H1 (cell line): ENCODE data around the gene CSRP1. TPM values are rescaled to one million over a fixed set of nuclear protein-coding genes. Genes with fewer than 3 reads are reported as not detected.
A peak's percentile ranks its signal among the peaks of the same experiment; 100 is the strongest.

Experiments used
- CTCF ChIA-PET: fragments of 300-600 bp; sonication (Branson Sonifier 250); formaldehyde crosslinking; loops from one replicate; lab custom pipeline; 2021; ENCODE audit not compliant: partially characterized antibody; lab: Charles Lee
- POLR2A ChIA-PET: fragments of 300-600 bp; sonication (Branson Sonifier 250); formaldehyde crosslinking; loops from one replicate; lab custom pipeline; 2021; ENCODE audit warnings: inconsistent platforms; ENCODE audit not compliant: partially characterized antibody; lab: Charles Lee
- DNase-seq, 2 experiments: peaks; one replicate each; pipeline versions ENCODE4 v3.0.0 to v3.0.0-alpha.2; 2010 to 2022; ENCODE audit warnings: low spot score in 2 of 2, low read depth in 1 of 2, mixed read lengths in 1 of 2
- FAIRE-seq: peaks from 2 replicates; lab custom pipeline; 2011; peaks lifted over from hg19 to GRCh38; lab: Jason Lieb, UNC
- H2AFZ ChIP-seq: 2 replicates; pipeline ENCODE4 v1.8.1; 2012; ENCODE audit warnings: low read length, inconsistent platforms
- H2AK5ac ChIP-seq: 2 replicates; pipeline ENCODE4 v1.6.1; 2013; ENCODE audit warnings: low read depth, low read length
- H2BK120ac ChIP-seq: replicated peaks from 2 replicates; pipeline ENCODE3; 2013; ENCODE audit warnings: low read depth, low read length, inconsistent platforms
- H2BK12ac ChIP-seq: 2 replicates; pipeline ENCODE4 v1.6.1; 2013; ENCODE audit warnings: low read depth, low read length
- H2BK15ac ChIP-seq: 2 replicates; pipeline ENCODE4 v1.6.1; 2013; ENCODE audit warnings: low read length
- H2BK20ac ChIP-seq: 2 replicates; pipeline ENCODE4 v1.6.1; 2013; ENCODE audit warnings: low read length
- H2BK5ac ChIP-seq: 2 replicates; pipeline ENCODE4 v1.6.1; 2013; ENCODE audit warnings: low read depth, low read length
- H3K14ac ChIP-seq: 2 replicates; pipeline ENCODE4 v1.6.1; 2013; ENCODE audit warnings: inconsistent platforms; ENCODE audit not compliant: insufficient read length
- H3K18ac ChIP-seq: 2 replicates; pipeline ENCODE4 v1.6.1; 2013; ENCODE audit warnings: low read length; ENCODE audit errors: extremely low read depth
- H3K23ac ChIP-seq: 2 replicates; pipeline ENCODE4 v1.6.1; 2013; ENCODE audit warnings: inconsistent platforms; ENCODE audit not compliant: insufficient read length
- H3K23me2 ChIP-seq: 2 replicates; pipeline ENCODE4 v1.6.1; 2013; ENCODE audit warnings: low read depth, low read length
- H3K27ac ChIP-seq: 2 replicates; pipeline ENCODE4 v1.6.1; 2011; ENCODE audit warnings: low read depth, low read length, inconsistent platforms
- H3K27me3 ChIP-seq, 4 experiments: replicated peaks in 1 of 4; 1 replicate in 1 of 4; 2 replicates in 3 of 4; pipeline versions ENCODE4 v1.6.1 to v1.8.1; 2011 to 2013; ENCODE audit warnings: low read length in 3 of 4, mild to moderate bottlenecking in 3 of 4, inconsistent platforms in 2 of 4, mixed read lengths in 2 of 4, moderate library complexity in 1 of 4; ENCODE audit not compliant: control insufficient read depth in 3 of 4, insufficient read depth in 3 of 4; ENCODE audit errors: extremely low read depth in 1 of 4
- H3K36me3 ChIP-seq, 4 experiments: 2 replicates each; pipeline versions ENCODE4 v1.6.1 to v1.8.1; 2011 to 2013; ENCODE audit warnings: mild to moderate bottlenecking in 4 of 4, low read length in 3 of 4, moderate library complexity in 2 of 4, control low read depth in 1 of 4, inconsistent platforms in 1 of 4; ENCODE audit not compliant: insufficient read depth in 4 of 4, control insufficient read depth in 2 of 4
- H3K4ac ChIP-seq: replicated peaks from 2 replicates; pipeline ENCODE3; 2013; ENCODE audit warnings: low read length, low read depth, mixed read lengths, inconsistent platforms; ENCODE audit not compliant: insufficient read length
- H3K4me1 ChIP-seq, 4 experiments: replicated peaks in 1 of 4; 1 replicate in 1 of 4; 2 replicates in 3 of 4; pipeline versions ENCODE4 v1.6.1 to v1.8.1; 2011 to 2013; ENCODE audit warnings: low read length in 3 of 4, inconsistent platforms in 2 of 4, mixed read lengths in 1 of 4; ENCODE audit not compliant: insufficient read depth in 4 of 4, control insufficient read depth in 3 of 4
- H3K4me2 ChIP-seq, 2 experiments: 2 replicates each; pipeline versions ENCODE4 v1.6.1 to v1.8.1; 2011 to 2013; ENCODE audit warnings: low read depth in 2 of 2, low read length in 2 of 2, control low read depth in 1 of 2, inconsistent platforms in 1 of 2, mild to moderate bottlenecking in 1 of 2; ENCODE audit not compliant: insufficient read depth in 1 of 2
- H3K4me3 ChIP-seq, 4 experiments: fragments of 200-600, 300-600 bp in 1 of 4; sonication (generic), shearing (Covaris generic), sonication (Bioruptor Twin) in 1 of 4; 2 replicates each; pipeline versions ENCODE4 v1.5.1 to v1.8.1; 2011 to 2016; ENCODE audit warnings: low read length in 4 of 4, low read depth in 3 of 4, control low read depth in 2 of 4, inconsistent platforms in 2 of 4, mild to moderate bottlenecking in 2 of 4, mixed read lengths in 1 of 4, moderate library complexity in 1 of 4; ENCODE audit not compliant: insufficient read depth in 2 of 4; ENCODE audit errors: extremely low read depth in 1 of 4
- H3K56ac ChIP-seq: replicated peaks from 2 replicates; pipeline ENCODE3; 2013; ENCODE audit warnings: low read depth, mild to moderate bottlenecking, mixed read lengths, low read length, inconsistent platforms; ENCODE audit not compliant: insufficient read length
- H3K79me1 ChIP-seq: 2 replicates; pipeline ENCODE4 v1.6.1; 2013; ENCODE audit warnings: low read depth, low read length, control low read depth
- H3K79me2 ChIP-seq, 2 experiments: 2 replicates each; pipeline versions ENCODE4 v1.6.1 to v1.8.1; 2012 to 2013; ENCODE audit warnings: low read length in 2 of 2, mild to moderate bottlenecking in 2 of 2, inconsistent platforms in 1 of 2; ENCODE audit not compliant: insufficient read depth in 2 of 2, control insufficient read depth in 1 of 2
- H3K9ac ChIP-seq, 4 experiments: replicated peaks in 1 of 4; 1 replicate in 1 of 4; 2 replicates in 3 of 4; pipeline versions ENCODE4 v1.6.1 to v1.8.1; 2011 to 2013; ENCODE audit warnings: low read depth in 3 of 4, low read length in 3 of 4, control low read depth in 2 of 4, mild to moderate bottlenecking in 2 of 4, moderate library complexity in 2 of 4, inconsistent platforms in 1 of 4; ENCODE audit errors: extremely low read depth in 1 of 4
- H3K9me3 ChIP-seq, 2 experiments: 2 replicates each; pipeline versions ENCODE4 v1.6.1 to v1.8.1; 2012 to 2013; ENCODE audit warnings: mild to moderate bottlenecking in 2 of 2, moderate library complexity in 2 of 2, control low read depth in 1 of 2, inconsistent platforms in 1 of 2, low read depth in 1 of 2, low read length in 1 of 2, mixed read lengths in 1 of 2; ENCODE audit not compliant: insufficient read depth in 2 of 2
- H4K20me1 ChIP-seq, 2 experiments: replicated peaks in 1 of 2; 2 replicates each; pipeline versions ENCODE3 to v1.8.1; 2011 to 2013; ENCODE audit warnings: inconsistent platforms in 2 of 2, low read length in 2 of 2, mild to moderate bottlenecking in 1 of 2; ENCODE audit not compliant: insufficient read depth in 2 of 2, control insufficient read depth in 1 of 2
- H4K5ac ChIP-seq: 2 replicates; pipeline ENCODE4 v1.6.1; 2013; ENCODE audit warnings: low read length, low read depth, mixed read lengths, inconsistent platforms; ENCODE audit not compliant: insufficient read length
- H4K8ac ChIP-seq: 2 replicates; pipeline ENCODE4 v1.8.0; 2013; ENCODE audit warnings: mild to moderate bottlenecking, moderate library complexity, low read length, inconsistent platforms; ENCODE audit not compliant: insufficient read depth; ENCODE audit errors: extremely low read depth
- H4K91ac ChIP-seq: replicated peaks from 2 replicates; pipeline ENCODE3; 2013; ENCODE audit warnings: low read length, mixed read lengths, inconsistent platforms; ENCODE audit not compliant: insufficient read length
- BACH1 ChIP-seq: IDR thresholded peaks from 2 replicates; pipeline ENCODE4 v1.6.1; 2012; ENCODE audit warnings: low read length, improper control_type of control experiment
- CHD2 ChIP-seq: IDR thresholded peaks from 2 replicates; pipeline ENCODE4 v1.6.1; 2012; ENCODE audit warnings: low read length, improper control_type of control experiment
- CREB1 ChIP-seq: IDR thresholded peaks from 2 replicates; pipeline ENCODE4 v1.6.1; 2012; ENCODE audit warnings: inconsistent platforms
- HDAC2 ChIP-seq, 2 experiments: fragments of 300-600 bp in 1 of 2; sonication (generic) in 1 of 2; IDR thresholded peaks; 2 replicates each; pipeline ENCODE4 v1.6.1; 2011 to 2012; ENCODE audit warnings: low read depth in 2 of 2, low read length in 2 of 2, mild to moderate bottlenecking in 2 of 2, moderate library complexity in 2 of 2, borderline replicate concordance in 1 of 2, inconsistent platforms in 1 of 2
- KDM4A ChIP-seq: IDR thresholded peaks from one replicate; pipeline ENCODE4 v1.7.1; 2012; ENCODE audit warnings: low read depth, mild to moderate bottlenecking, moderate library complexity, low read length, inconsistent platforms; ENCODE audit not compliant: severe bottlenecking
- KDM5A ChIP-seq: fragments of 200-600 bp; IDR thresholded peaks from 2 replicates; pipeline ENCODE4 v1.7.1; 2012; ENCODE audit warnings: mild to moderate bottlenecking, low read length, inconsistent platforms, mixed read lengths
- RAD21 ChIP-seq, 2 experiments: IDR thresholded peaks in 1 of 2; conservative IDR thresholded peaks in 1 of 2; 2 replicates each; pipeline ENCODE4 v1.6.1; 2011; ENCODE audit warnings: low read depth in 2 of 2, low read length in 2 of 2, improper control_type of control experiment in 1 of 2, inconsistent platforms in 1 of 2, mild to moderate bottlenecking in 1 of 2, moderate library complexity in 1 of 2
- SIN3A ChIP-seq, 2 experiments: IDR thresholded peaks in 1 of 2; conservative IDR thresholded peaks in 1 of 2; 2 replicates each; pipeline ENCODE4 v1.6.1; 2011 to 2012; ENCODE audit warnings: low read length in 2 of 2, improper control_type of control experiment in 1 of 2, low read depth in 1 of 2, mild to moderate bottlenecking in 1 of 2
- SUZ12 ChIP-seq: fragments of 200-600 bp; sonication (generic); IDR thresholded peaks from 2 replicates; pipeline ENCODE4 v1.6.1; 2012; ENCODE audit warnings: mild to moderate bottlenecking, inconsistent platforms, low read length, moderate library complexity, mixed read lengths
- YY1 ChIP-seq: IDR thresholded peaks from 2 replicates; pipeline ENCODE4 v1.6.1; 2011; ENCODE audit warnings: low read depth, mild to moderate bottlenecking, low read length
- WGBS, 2 experiments: shearing (Covaris generic) in 1 of 2; methylation state at CpG; one replicate each; pipeline versions ENCODE4 v1.1.6 to v1.1.7; 2013 to 2015; ENCODE audit warnings: low lambda C conversion rate in 2 of 2, mixed read lengths in 2 of 2, inconsistent platforms in 1 of 2, low coverage in 1 of 2, missing lambda C conversion rate in 1 of 2; ENCODE audit not compliant: insufficient replicate concordance in 2 of 2, insufficient coverage in 1 of 2, insufficient read length in 1 of 2; ENCODE audit errors: extremely low coverage in 1 of 2, missing lambda C conversion rate in 1 of 2; 5-methylcytosine and 5-hydroxymethylcytosine counted together
- polyA plus RNA-seq, 7 experiments: library from polyadenylated mRNA; depleted of rRNA in 3 of 7; stranded (reverse) in 5 of 7; unstranded in 2 of 7; fragments of >200 nt in 5 of 7; fragments of 200-250 nt in 2 of 7; gene quantifications; 1 replicate in 5 of 7; 2 replicates in 1 of 7; 4 replicates in 1 of 7; pipeline versions ENCODE4 v1.2.1 to v1.2.3, GENCODE V29; 2011 to 2013; ENCODE audit warnings: missing spikeins in 2 of 7, mixed read lengths in 2 of 7
- total RNA-seq: library from RNA; stranded (reverse); fragmentation: NEBNext Ultra II Directional; extraction: Animal tissue kit (Norgen Biotek cat#: 25700); gene quantifications from 2 replicates; pipeline ENCODE4 v1.2.1, GENCODE V29; 2021

CSRP1 gene
- total and polyA plus RNA-seq, 2 of the 8 experiments (the other 6 are each of a cell fraction or from before 2014, with no cell fraction given): 14.2 to 22.3 TPM

DNA sequence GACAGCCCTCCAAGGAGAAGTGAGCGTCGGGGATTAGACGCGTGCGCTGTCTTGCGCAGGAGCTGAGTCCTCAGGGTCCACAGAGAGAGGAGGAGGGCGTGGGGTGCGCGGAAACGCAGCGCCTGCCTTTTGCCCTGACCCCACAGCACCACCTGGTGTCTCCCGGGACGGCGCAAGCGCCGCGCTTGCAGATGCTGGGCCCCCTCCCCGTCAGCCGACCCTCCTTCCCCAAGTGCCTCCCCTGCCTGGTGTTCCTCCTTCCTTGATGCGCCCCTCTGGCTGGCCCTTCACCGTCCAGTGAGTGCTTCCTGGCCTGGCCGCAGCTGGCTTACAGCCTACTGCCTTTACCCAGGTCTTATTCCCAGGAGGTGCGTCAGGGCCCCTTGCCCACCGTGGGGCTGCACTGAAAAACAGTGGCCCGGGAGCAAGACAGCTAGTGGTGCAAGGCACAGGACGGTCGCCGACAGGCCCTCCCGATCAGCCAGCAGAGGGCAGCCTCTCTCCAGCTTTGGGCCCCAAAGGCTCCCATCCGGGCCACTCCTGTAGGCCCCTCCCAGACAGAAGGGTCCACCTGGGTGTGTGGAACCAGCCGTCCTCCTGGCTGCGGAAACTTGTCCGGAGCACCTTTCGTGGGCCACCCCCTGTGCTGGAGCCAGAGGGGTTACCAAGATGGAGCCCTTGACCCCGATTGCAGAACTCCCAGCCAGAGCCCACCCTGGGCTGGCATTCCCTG, 25.0 kb downstream of the CSRP1 start:
- Histone ChIP-seq H3K27ac (no peak overlapping the region), H3K4me2 (peak overlapping the region; percentile 61 to 91), H2BK12ac (peak overlapping the region; percentile 91; the same call in 1 of the 2 replicates), H3K79me1 (no peaks in the 10 kb centered on the region), H3K4ac (no peak overlapping the region), H3K9ac (no peak overlapping the region; a peak in 1 of 7 replicates), H3K4me3 (peak overlapping the region; percentile 31 to 65 (median 38); a peak in 7 of 8 replicates), H2BK20ac (no peak overlapping the region), H3K14ac (no peak overlapping the region), H3K4me1 (peaks cover 0 to 5% (median 2%) of the 10 kb centered on the region in 4 experiments; a peak in 4 of 7 replicates), H4K5ac (no peak overlapping the region), H3K23ac (no peak overlapping the region), H3K56ac (no peak overlapping the region), H2AFZ (peak overlapping the region; percentile 88), H3K9me3 (no peaks in the 10 kb centered on the region), H3K27me3 (peaks cover 0 to 12% (median 7%) of the 10 kb centered on the region in 4 experiments; a peak in 6 of 7 replicates), H3K79me2 (no peaks in the 10 kb centered on the region), H3K18ac (peak overlapping the region; percentile 98; the same call in 1 of the 2 replicates), H4K8ac (peak overlapping the region; percentile 83; the same call in 1 of the 2 replicates), H4K20me1 (no peaks in the 10 kb centered on the region), H4K91ac (no peak overlapping the region), H2BK15ac (peak overlapping the region; percentile 19; the same call in 1 of the 2 replicates), H2BK5ac (no peak overlapping the region; the same call in 1 of the 2 replicates), H2AK5ac (no peak overlapping the region), H3K23me2 (peaks cover 9% of the 10 kb centered on the region; the same call in 1 of the 2 replicates), H3K36me3 (no peaks in the 10 kb centered on the region; a peak in 1 of 8 replicates), H2BK120ac (no peak overlapping the region)
- CTCF ChIA-PET: interaction anchor here (0.6 to 16.7 kb wide), 59 partner anchors 9 to 412 kb away, joined by 3 to 445 read pairs (median 5); partner anchors contain the start of genes CSRP1, NAV1 and PHLDA3
- DNase-seq: peak; percentile 88 to 96
- POLR2A ChIA-PET: interaction anchor here (1.2 to 5.4 kb wide), 11 partner anchors 13 to 399 kb away, joined by 3 to 30 read pairs (median 8); partner anchors contain the start of gene PHLDA3
- no peak for FAIRE-seq
- 4% methylated on average over 34 of the region's 35 CpGs; no CpG with 5 or more reads in 1 of the 2 experiments for WGBS, 2 experiments
- TF ChIP-seq HDAC2 (IDR thresholded peaks at IDR 0.05; ENCODE audit: borderline replicate concordance in 1 of 2, low read depth in 2 of 2, low read length in 2 of 2): no peak; a peak in 1 of 4 replicates
- TF ChIP-seq RAD21 (IDR thresholded peaks at IDR 0.05 in 1 of 2, conservative IDR thresholded peaks at IDR 0.05 in 1 of 2; ENCODE audit: low read depth in 2 of 2, low read length in 2 of 2): peak; percentile 96 to 97
- TF ChIP-seq SIN3A (conservative IDR thresholded peaks at IDR 0.05 in 1 of 2, IDR thresholded peaks at IDR 0.05 in 1 of 2; ENCODE audit: low read depth in 1 of 2, low read length in 2 of 2): 0 out of 4 replicates have a peak, but pooled peaks of 1 of the 2 experiments have one; percentile 26
- no peak for TF ChIP-seq CHD2
- 0 out of 2 replicates have a peak, but pooled peaks have one; percentile 42 for TF ChIP-seq KDM5A
- peak; percentile 30 for TF ChIP-seq KDM4A
- 0 out of 2 replicates have a peak, but pooled peaks have one; percentile 46 for TF ChIP-seq BACH1
- TF ChIP-seq CREB1: peak; percentile 26; the same call in 1 of the 2 replicates
- TF ChIP-seq YY1: peak; percentile 35; the same call in 1 of the 2 replicates
- TF ChIP-seq SUZ12: peak; percentile 57; the same call in 1 of the 2 replicates
